K562 (cell line): Measurements from ENCODE around the gene PERP. TPM values are rescaled to one million over a fixed set of nuclear protein-coding genes. Genes with fewer than 3 reads are reported as not detected.

Source experiments
- ARID2 ChIP-seq: fragments of 450-650 bp; IDR thresholded peaks from 2 replicates; pipeline ENCODE4 v1.6.1; 2017; ENCODE audit warnings: antibody characterized with exemption, mild to moderate bottlenecking
- CBX2 ChIP-seq: fragments of 200-600 bp; sonication (generic); IDR thresholded peaks from one replicate; pipeline ENCODE4 v1.6.1; 2012; ENCODE audit warnings: mild to moderate bottlenecking, low read length, inconsistent platforms; ENCODE audit not compliant: insufficient read depth, poor library complexity, severe bottlenecking
- IRF2 ChIP-seq: sonication (generic); formaldehyde crosslinking; IDR thresholded peaks from 2 replicates; pipeline ENCODE4 v1.8.1; 2022; ENCODE audit warnings: mild to moderate bottlenecking, missing genetic modification reagents
- KDM4B ChIP-seq, 2 experiments: fragments of 450-650 bp in 1 of 2; sonication (generic) in 1 of 2; IDR thresholded peaks; 2 replicates each; pipeline ENCODE4 v1.6.1; 2016 to 2017; ENCODE audit warnings: borderline replicate concordance in 2 of 2, antibody characterized with exemption in 1 of 2, low read depth in 1 of 2, mild to moderate bottlenecking in 1 of 2
- MAFK ChIP-seq: IDR thresholded peaks from 2 replicates; pipeline ENCODE4 v1.6.1; 2011; ENCODE audit warnings: low read length, improper control_type of control experiment
- MEF2D ChIP-seq: conservative IDR thresholded peaks from 2 replicates; pipeline ENCODE4 v1.6.1; 2016; ENCODE audit warnings: low read depth, missing genetic modification characterization, missing compliant biosample characterization
- NFE2 ChIP-seq: IDR thresholded peaks from 2 replicates; pipeline ENCODE4 v1.6.1; 2014; ENCODE audit warnings: antibody characterized with exemption, low read depth
- ZNF134 ChIP-seq: fragments of 250-450 bp; sonication (Bioruptor Pico); conservative IDR thresholded peaks from 2 replicates; pipeline ENCODE4 v1.4.0; 2020
- ZNF584 ChIP-seq: fragments of 200-800 bp; sonication (Bioruptor generic); IDR thresholded peaks from 2 replicates; pipeline ENCODE4 v1.6.1; 2016; ENCODE audit warnings: low read depth, mild to moderate bottlenecking, missing genetic modification characterization, missing compliant biosample characterization
- ZSCAN32 ChIP-seq: fragments of 450-650 bp; formaldehyde crosslinking; IDR thresholded peaks from 2 replicates; pipeline ENCODE4 v1.4.0; 2020; ENCODE audit warnings: mild to moderate bottlenecking, moderate library complexity
- ZZZ3 ChIP-seq: fragments of 450-650 bp; IDR thresholded peaks from 2 replicates; pipeline ENCODE4 v1.6.1; 2016; ENCODE audit warnings: antibody characterized with exemption, mild to moderate bottlenecking, moderate library complexity
- polyA plus RNA-seq, 8 experiments: library from polyadenylated mRNA; depleted of rRNA in 4 of 8; stranded (reverse) in 5 of 8; unstranded in 3 of 8; fragments of >200 nt; fragmentation: Nextera tagmentation in 2 of 8; fragmentation: Illumina TruSeq in 1 of 8; extraction: Ambion mirVana in 2 of 8; extraction: Trizol in 1 of 8; gene quantifications; 2 replicates each; pipeline versions ENCODE4 v1.2.1 to v1.2.3, GENCODE V29; 2011 to 2014; ENCODE audit warnings: inconsistent platforms in 1 of 8, missing spikeins in 1 of 8
- total RNA-seq, 7 experiments: library from RNA; depleted of rRNA in 6 of 7; stranded (reverse); fragments of >200 nt in 6 of 7; fragmentation: Illumina TruSeq in 2 of 7; extraction: Trizol in 2 of 7; gene quantifications; 2 replicates each; pipeline versions ENCODE4 v1.2.1 to v1.2.3, GENCODE V29; 2011 to 2021; ENCODE audit warnings: low replicate concordance in 1 of 7
- TF ChIP-seq, protein P1 (sequence below): fragments of 250-450 bp; sonication (Bioruptor Pico); IDR thresholded peaks from 2 replicates; pipeline ENCODE4 v1.5.0; 2021
- TF ChIP-seq, protein P2 (sequence below): fragments of 450-650 bp; formaldehyde crosslinking; IDR thresholded peaks from 2 replicates; pipeline ENCODE4 v1.4.0; 2020; ENCODE audit warnings: mild to moderate bottlenecking, mixed read lengths
- TF ChIP-seq, protein P3 (sequence below): IDR thresholded peaks from 2 replicates; pipeline ENCODE4 v1.6.1; 2011; ENCODE audit not compliant: insufficient read length; ENCODE audit errors: extremely low read depth
- TF ChIP-seq, protein P4 (sequence below): fragments of 250-450 bp; sonication (Bioruptor Pico); IDR thresholded peaks from 2 replicates; pipeline ENCODE4 v1.8.0; 2021; ENCODE audit warnings: moderate library complexity, mild to moderate bottlenecking, inconsistent platforms
- TF ChIP-seq, protein P5 (sequence below): fragments of 200-400 bp; formaldehyde crosslinking; IDR thresholded peaks from 2 replicates; pipeline ENCODE4 v1.6.1; 2017; ENCODE audit warnings: mild to moderate bottlenecking, low read depth, low read length, moderate library complexity

The PERP gene
- total and polyA plus RNA-seq, 9 of the 15 experiments (the other 6 are each of a cell fraction or from before 2014, with no cell fraction given) = 0.01 to 0.27 (median 0.05) TPM; not detected in 2

DNA sequence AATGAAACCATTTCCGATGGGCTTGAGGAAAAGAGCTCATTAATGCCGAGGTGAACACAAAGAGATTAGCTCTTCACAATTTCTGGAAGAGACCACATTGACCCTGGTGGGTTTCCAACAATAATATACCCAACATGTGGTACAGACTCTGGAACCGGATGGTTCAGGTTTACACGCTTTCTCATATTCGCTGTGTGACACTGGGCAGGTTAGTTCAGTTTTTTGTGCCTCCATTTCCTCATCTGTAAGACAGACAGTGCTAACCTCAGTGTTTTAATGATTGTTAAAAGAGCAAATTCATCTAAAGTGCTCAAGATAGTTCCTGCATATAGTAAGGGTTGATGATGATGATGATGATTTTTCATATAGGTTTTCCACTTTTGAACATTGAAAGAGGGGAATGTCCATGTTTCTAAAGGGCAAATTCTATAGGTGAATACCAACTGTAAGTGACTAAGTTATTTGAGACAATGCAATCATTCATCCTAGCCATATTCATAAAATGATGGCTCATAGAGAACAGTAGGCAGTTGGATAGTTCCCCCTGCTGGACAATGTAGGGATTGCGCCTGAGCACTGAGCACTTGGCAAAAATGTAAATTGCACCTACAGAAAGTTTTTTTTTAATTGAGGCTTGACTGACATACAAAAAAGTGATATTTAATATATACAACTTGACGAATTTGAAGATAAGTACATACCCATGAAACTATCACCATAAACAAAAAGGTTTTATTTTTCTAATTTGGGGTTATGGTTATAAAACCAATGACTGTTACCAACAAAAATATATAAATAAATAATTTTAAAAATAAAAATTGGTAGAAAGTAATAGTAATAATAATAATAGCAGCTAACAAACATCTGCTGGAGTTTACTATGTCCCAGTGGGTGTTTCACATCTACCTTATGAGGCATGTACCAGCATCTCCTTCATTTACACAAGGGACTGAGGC is 2.1 kb upstream of the PERP start (continued):
- TF ChIP-seq, protein P1, sequence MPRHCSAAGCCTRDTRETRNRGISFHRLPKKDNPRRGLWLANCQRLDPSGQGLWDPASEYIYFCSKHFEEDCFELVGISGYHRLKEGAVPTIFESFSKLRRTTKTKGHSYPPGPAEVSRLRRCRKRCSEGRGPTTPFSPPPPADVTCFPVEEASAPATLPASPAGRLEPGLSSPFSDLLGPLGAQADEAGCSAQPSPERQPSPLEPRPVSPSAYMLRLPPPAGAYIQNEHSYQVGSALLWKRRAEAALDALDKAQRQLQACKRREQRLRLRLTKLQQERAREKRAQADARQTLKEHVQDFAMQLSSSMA = no peak
- TF ChIP-seq MEF2D (no peak), ARID2 (peak; percentile 63; the same call in 1 of the 2 replicates), ZNF134 (CRISPR knock-in tag) (no peak), ZSCAN32 (CRISPR knock-in tag) (no peak), ZZZ3 (no peak), MAFK (peak; percentile 17; the same call in 1 of the 2 replicates), ZNF584 (CRISPR knock-in tag) (no peak), NFE2 (0 out of 2 replicates have a peak, but pooled peaks have one; percentile 17), KDM4B (IDR thresholded peaks at IDR 0.05; ENCODE audit: borderline replicate concordance in 2 of 2, low read depth in 1 of 2) (0 out of 4 replicates have a peak, but pooled peaks of 1 of the 2 experiments have one; percentile 19), IRF2 (CRISPR knock-in tag) (no peak), CBX2 (no peak)
- TF ChIP-seq, protein P2, sequence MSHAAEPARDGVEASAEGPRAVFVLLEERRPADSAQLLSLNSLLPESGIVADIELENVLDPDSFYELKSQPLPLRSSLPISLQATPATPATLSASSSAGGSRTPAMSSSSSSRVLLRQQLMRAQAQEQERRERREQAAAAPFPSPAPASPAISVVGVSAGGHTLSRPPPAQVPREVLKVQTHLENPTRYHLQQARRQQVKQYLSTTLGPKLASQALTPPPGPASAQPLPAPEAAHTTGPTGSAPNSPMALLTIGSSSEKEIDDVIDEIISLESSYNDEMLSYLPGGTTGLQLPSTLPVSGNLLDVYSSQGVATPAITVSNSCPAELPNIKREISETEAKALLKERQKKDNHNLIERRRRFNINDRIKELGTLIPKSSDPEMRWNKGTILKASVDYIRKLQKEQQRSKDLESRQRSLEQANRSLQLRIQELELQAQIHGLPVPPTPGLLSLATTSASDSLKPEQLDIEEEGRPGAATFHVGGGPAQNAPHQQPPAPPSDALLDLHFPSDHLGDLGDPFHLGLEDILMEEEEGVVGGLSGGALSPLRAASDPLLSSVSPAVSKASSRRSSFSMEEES (CRISPR knock-in tag) = no peak
- TF ChIP-seq, protein P3, sequence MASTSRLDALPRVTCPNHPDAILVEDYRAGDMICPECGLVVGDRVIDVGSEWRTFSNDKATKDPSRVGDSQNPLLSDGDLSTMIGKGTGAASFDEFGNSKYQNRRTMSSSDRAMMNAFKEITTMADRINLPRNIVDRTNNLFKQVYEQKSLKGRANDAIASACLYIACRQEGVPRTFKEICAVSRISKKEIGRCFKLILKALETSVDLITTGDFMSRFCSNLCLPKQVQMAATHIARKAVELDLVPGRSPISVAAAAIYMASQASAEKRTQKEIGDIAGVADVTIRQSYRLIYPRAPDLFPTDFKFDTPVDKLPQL = no peak
- TF ChIP-seq, protein P4, sequence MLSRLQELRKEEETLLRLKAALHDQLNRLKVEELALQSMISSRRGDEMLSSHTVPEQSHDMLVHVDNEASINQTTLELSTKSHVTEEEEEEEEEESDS (CRISPR knock-in tag) = no peak
- TF ChIP-seq, protein P5, sequence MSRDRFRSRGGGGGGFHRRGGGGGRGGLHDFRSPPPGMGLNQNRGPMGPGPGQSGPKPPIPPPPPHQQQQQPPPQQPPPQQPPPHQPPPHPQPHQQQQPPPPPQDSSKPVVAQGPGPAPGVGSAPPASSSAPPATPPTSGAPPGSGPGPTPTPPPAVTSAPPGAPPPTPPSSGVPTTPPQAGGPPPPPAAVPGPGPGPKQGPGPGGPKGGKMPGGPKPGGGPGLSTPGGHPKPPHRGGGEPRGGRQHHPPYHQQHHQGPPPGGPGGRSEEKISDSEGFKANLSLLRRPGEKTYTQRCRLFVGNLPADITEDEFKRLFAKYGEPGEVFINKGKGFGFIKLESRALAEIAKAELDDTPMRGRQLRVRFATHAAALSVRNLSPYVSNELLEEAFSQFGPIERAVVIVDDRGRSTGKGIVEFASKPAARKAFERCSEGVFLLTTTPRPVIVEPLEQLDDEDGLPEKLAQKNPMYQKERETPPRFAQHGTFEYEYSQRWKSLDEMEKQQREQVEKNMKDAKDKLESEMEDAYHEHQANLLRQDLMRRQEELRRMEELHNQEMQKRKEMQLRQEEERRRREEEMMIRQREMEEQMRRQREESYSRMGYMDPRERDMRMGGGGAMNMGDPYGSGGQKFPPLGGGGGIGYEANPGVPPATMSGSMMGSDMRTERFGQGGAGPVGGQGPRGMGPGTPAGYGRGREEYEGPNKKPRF = no peak
